Hepatocyte (in vitro differentiated cells): Measurements from ENCODE around the gene ABCC6.
"Not testable (repeated sequence)": the region's sequence is repeated elsewhere in the genome, so short reads cannot be mapped to it uniquely, and the experiment has no call there.

Experiments used
- EZH2phosphoT487 ChIP-seq: fragments of 200-600 bp; sonication (generic); IDR thresholded peaks from one replicate; pipeline ENCODE4 v1.6.1; 2018; ENCODE audit warnings: antibody characterized with exemption, mild to moderate bottlenecking, low read depth, moderate library complexity; ENCODE audit not compliant: unreplicated experiment, severe bottlenecking
- TF ChIP-seq, protein P1 (sequence below): fragments of 200-600 bp; sonication (generic); IDR thresholded peaks from 2 replicates; pipeline ENCODE4 v1.5.1; 2016; ENCODE audit warnings: antibody characterized with exemption, mild to moderate bottlenecking; ENCODE audit not compliant: poor library complexity

DNA sequence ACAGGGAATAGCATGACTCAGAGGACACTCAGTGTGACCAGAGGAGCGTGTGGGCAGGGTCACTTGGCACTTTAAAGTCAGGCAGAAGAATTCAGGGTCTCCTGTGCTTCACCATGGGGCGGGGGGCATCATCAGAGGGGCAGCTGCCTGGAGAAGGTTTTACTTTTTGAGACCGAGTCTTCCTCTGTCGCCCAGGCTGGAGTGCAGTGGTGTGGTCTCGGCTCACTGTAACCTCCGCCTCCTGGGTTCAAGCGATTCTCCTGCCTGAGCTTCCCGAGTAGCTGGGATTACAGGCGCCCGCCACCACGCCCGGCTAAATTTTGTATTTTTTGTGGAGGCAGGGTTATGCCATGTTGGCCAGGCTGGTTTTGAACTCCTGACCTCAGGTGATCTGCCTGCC lies 32.3 kb downstream of the ABCC6 start:
- TF ChIP-seq, protein P1, sequence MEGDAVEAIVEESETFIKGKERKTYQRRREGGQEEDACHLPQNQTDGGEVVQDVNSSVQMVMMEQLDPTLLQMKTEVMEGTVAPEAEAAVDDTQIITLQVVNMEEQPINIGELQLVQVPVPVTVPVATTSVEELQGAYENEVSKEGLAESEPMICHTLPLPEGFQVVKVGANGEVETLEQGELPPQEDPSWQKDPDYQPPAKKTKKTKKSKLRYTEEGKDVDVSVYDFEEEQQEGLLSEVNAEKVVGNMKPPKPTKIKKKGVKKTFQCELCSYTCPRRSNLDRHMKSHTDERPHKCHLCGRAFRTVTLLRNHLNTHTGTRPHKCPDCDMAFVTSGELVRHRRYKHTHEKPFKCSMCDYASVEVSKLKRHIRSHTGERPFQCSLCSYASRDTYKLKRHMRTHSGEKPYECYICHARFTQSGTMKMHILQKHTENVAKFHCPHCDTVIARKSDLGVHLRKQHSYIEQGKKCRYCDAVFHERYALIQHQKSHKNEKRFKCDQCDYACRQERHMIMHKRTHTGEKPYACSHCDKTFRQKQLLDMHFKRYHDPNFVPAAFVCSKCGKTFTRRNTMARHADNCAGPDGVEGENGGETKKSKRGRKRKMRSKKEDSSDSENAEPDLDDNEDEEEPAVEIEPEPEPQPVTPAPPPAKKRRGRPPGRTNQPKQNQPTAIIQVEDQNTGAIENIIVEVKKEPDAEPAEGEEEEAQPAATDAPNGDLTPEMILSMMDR, result not testable (repeated sequence)
- TF ChIP-seq EZH2phosphoT487, result not testable (repeated sequence)
